ENCODE data around the gene ADAMTS14.

DNA sequence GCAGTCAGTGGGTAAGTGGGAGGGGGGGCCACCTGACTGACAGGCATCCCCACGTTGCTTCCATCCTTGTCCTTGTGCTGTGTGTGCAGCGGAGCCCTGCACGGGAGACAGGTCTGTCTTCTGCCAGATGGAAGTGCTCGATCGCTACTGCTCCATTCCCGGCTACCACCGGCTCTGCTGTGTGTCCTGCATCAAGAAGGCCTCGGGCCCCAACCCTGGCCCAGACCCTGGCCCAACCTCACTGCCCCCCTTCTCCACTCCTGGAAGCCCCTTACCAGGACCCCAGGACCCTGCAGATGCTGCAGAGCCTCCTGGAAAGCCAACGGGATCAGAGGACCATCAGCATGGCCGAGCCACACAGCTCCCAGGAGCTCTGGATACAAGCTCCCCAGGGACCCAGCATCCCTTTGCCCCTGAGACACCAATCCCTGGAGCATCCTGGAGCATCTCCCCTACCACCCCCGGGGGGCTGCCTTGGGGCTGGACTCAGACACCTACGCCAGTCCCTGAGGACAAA, 88.0 kb downstream of the ADAMTS14 start:
- TF ChIP-seq EGR1 (IDR thresholded peaks at IDR 0.05) (no peak), YY1 (IDR thresholded peaks at IDR 0.05; ENCODE audit: low read depth) (no peak), RAD21 (IDR thresholded peaks at IDR 0.05; ENCODE audit: low read depth) (no peak), ZBTB7A (IDR thresholded peaks at IDR 0.05; ENCODE audit: low read depth) (no peak), EP300 (IDR thresholded peaks at IDR 0.05; ENCODE audit: borderline replicate concordance) (no peak), REST (IDR thresholded peaks at IDR 0.05; ENCODE audit: low read depth) (no peak), NFIC (IDR thresholded peaks at IDR 0.05) (no peak), TAF1 (IDR thresholded peaks at IDR 0.05; ENCODE audit: low read depth) (no peak), TEAD4 (IDR thresholded peaks at IDR 0.05) (no peak), CREB1 (IDR thresholded peaks at IDR 0.05; ENCODE audit: low read depth) (no peak)
- TF ChIP-seq, protein P1, sequence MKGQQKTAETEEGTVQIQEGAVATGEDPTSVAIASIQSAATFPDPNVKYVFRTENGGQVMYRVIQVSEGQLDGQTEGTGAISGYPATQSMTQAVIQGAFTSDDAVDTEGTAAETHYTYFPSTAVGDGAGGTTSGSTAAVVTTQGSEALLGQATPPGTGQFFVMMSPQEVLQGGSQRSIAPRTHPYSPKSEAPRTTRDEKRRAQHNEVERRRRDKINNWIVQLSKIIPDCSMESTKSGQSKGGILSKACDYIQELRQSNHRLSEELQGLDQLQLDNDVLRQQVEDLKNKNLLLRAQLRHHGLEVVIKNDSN (IDR thresholded peaks at IDR 0.05): no peak
- TF ChIP-seq, protein P2, sequence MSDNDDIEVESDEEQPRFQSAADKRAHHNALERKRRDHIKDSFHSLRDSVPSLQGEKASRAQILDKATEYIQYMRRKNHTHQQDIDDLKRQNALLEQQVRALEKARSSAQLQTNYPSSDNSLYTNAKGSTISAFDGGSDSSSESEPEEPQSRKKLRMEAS (IDR thresholded peaks at IDR 0.05): no peak

All from Ishikawa (cell line).